HG03045 (cell line): ENCODE data around the gene MRTFB.

Source experiments
- ATAC-seq: cut with Tn5 transposase; IDR thresholded peaks from one replicate; pipeline ENCODE4 v1.9.1; 2021; ENCODE audit warnings: mild to moderate bottlenecking, moderate library complexity; ENCODE audit not compliant: unreplicated experiment

MRTFB gene

GRCh38 chr16:14280541-14280940 is 209.4 kb downstream of the MRTFB start:
- ATAC-seq, result no peak

GRCh38 chr16:14283786-14284185 is 212.7 kb downstream of the MRTFB start:
- ATAC-seq, result no peak

- ATAC-seq, result no peak
These were observed 213.3 kb downstream of the MRTFB start for GRCh38 chr16:14284371-14284770.

GRCh38 chr16:14284930-14285512 is 213.9 kb downstream of the MRTFB start:
- ATAC-seq, result peak; percentile 25

- peak; percentile 77 for ATAC-seq
These were observed 214.6 kb downstream of the MRTFB start for GRCh38 chr16:14285513-14286367.

- peak; percentile 9 for ATAC-seq
These were observed 215.5 kb downstream of the MRTFB start for GRCh38 chr16:14286368-14287230.

GRCh38 chr16:14289692-14290340 is 218.7 kb downstream of the MRTFB start:
- no peak for ATAC-seq

- no peak for ATAC-seq
These were observed 220.2 kb downstream of the MRTFB start for GRCh38 chr16:14291286-14291685.

- no peak for ATAC-seq
These were observed 221.1 kb downstream of the MRTFB start for GRCh38 chr16:14292051-14292825.

GRCh38 chr16:14296663-14297062 is 225.5 kb downstream of the MRTFB start:
- no peak for ATAC-seq

- ATAC-seq, result no peak
These were observed 227.4 kb downstream of the MRTFB start for GRCh38 chr16:14298374-14299122.

- peak; percentile 32 for ATAC-seq
These were observed 229.6 kb downstream of the MRTFB start for GRCh38 chr16:14300705-14301168.

- no peak for ATAC-seq
These were observed 230.3 kb downstream of the MRTFB start for GRCh38 chr16:14301169-14302030.

- peak; percentile 60 for ATAC-seq
These were observed 230.9 kb downstream of the MRTFB start for GRCh38 chr16:14302031-14302398.

GRCh38 chr16:14302399-14303181 is 231.5 kb downstream of the MRTFB start:
- peak; percentile 29 for ATAC-seq

GRCh38 chr16:14303182-14303618 is 232.1 kb downstream of the MRTFB start:
- no peak for ATAC-seq

GRCh38 chr16:14303639-14304394 is 232.7 kb downstream of the MRTFB start:
- ATAC-seq, result no peak
